GM19467 (cell line): Measurements from ENCODE around the gene FAM193B.

Experiments used
- ATAC-seq: cut with Tn5 transposase; IDR thresholded peaks from one replicate; pipeline ENCODE4 v1.9.1; 2021; ENCODE audit warnings: mild to moderate bottlenecking, moderate library complexity; ENCODE audit not compliant: unreplicated experiment

Gene FAM193B

GRCh38 chr5:177473443-177474001 lies 80.8 kb downstream of the FAM193B start, which contains the start of gene DBN1:
TSS of gene DBN1 (minus strand) at chr5:177473634. CDS start at chr5:177473521, 113 bp downstream.
- no peak for ATAC-seq

- ATAC-seq: no peak
These were observed 81.6 kb downstream of the FAM193B start for GRCh38 chr5:177472460-177473442.

- ATAC-seq: no peak
These were observed 82.6 kb downstream of the FAM193B start for GRCh38 chr5:177471610-177472356.

- ATAC-seq: no peak
These were observed 83.4 kb downstream of the FAM193B start for GRCh38 chr5:177470759-177471536.
